ES-I3 (cell line): ENCODE data around the gene IRF2.

Experiments
- H3K36me3 ChIP-seq: 2 replicates; pipeline ENCODE4 v1.6.1; 2013; ENCODE audit warnings: mild to moderate bottlenecking, low read length, control low read depth, moderate library complexity; ENCODE audit not compliant: insufficient read depth
- H3K4me1 ChIP-seq: 2 replicates; pipeline ENCODE4 v1.6.1; 2013; ENCODE audit warnings: mild to moderate bottlenecking, control low read depth, low read length; ENCODE audit not compliant: insufficient read depth
- H3K9ac ChIP-seq: 2 replicates; pipeline ENCODE4 v1.6.1; 2013; ENCODE audit warnings: low read depth, mild to moderate bottlenecking, low read length, moderate library complexity
- H3K9me3 ChIP-seq: 2 replicates; pipeline ENCODE4 v1.6.1; 2013; ENCODE audit warnings: mild to moderate bottlenecking, low read length, moderate library complexity; ENCODE audit not compliant: control insufficient read depth, insufficient read depth

The IRF2 gene

GRCh38 chr4:184464759-184465454 lies 9.4 kb downstream of the IRF2 start:
- no peaks in the 10 kb centered on the region for H3K9me3 ChIP-seq
- peaks cover 10% of the 10 kb centered on the region for H3K4me1 ChIP-seq
- no peaks in the 10 kb centered on the region for H3K36me3 ChIP-seq
- no peak overlapping the region for H3K9ac ChIP-seq

DNA sequence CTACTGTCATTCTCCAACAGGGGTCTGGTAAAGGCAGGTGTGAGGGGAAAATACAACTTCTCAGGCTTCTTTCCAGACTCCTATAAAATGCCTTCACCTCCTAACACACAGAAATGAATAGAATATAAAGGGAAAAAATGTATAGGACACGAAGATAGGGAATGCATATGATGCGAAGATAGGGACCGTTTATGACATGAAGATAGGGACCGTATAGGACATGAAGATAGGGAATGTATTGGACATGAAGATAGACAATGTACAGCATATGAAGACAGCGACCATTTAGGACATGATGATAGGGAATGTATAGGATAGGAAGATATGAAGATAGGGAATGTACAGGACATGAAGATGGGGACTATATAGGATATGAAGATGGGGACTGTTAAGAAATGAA lies 10.5 kb downstream of the IRF2 start:
- Histone ChIP-seq H3K9me3 (no peaks in the 10 kb centered on the region), H3K9ac (no peak overlapping the region), H3K36me3 (no peaks in the 10 kb centered on the region), H3K4me1 (peaks cover 10% of the 10 kb centered on the region)

GRCh38 chr4:184463158-184463557 lies 11.2 kb downstream of the IRF2 start:
- H3K9ac ChIP-seq = no peak overlapping the region
- peaks cover 10% of the 10 kb centered on the region for H3K4me1 ChIP-seq
- H3K36me3 ChIP-seq = no peaks in the 10 kb centered on the region
- H3K9me3 ChIP-seq = no peaks in the 10 kb centered on the region

DNA sequence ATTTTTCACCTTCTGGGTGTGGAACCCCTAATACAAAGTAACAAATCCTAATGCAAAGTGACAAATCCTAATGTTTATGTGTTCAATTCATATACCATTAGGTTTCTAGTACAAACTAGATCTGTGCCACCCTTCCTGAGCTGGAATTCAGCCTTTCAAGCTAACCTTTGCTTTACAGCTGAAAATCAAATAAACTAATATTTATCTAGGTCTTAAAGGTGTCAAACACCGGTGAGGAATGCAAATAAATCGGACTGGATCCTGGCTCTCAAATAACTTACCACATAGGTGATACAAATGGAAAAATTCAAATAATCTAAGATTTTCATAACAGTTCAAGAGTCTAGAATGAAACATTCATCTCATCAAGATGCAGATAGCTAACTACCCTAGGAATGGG lies 11.6 kb downstream of the IRF2 start:
- no peaks in the 10 kb centered on the region for H3K36me3 ChIP-seq
- peaks cover 10% of the 10 kb centered on the region for H3K4me1 ChIP-seq
- H3K9ac ChIP-seq = no peak overlapping the region
- H3K9me3 ChIP-seq = no peaks in the 10 kb centered on the region

DNA sequence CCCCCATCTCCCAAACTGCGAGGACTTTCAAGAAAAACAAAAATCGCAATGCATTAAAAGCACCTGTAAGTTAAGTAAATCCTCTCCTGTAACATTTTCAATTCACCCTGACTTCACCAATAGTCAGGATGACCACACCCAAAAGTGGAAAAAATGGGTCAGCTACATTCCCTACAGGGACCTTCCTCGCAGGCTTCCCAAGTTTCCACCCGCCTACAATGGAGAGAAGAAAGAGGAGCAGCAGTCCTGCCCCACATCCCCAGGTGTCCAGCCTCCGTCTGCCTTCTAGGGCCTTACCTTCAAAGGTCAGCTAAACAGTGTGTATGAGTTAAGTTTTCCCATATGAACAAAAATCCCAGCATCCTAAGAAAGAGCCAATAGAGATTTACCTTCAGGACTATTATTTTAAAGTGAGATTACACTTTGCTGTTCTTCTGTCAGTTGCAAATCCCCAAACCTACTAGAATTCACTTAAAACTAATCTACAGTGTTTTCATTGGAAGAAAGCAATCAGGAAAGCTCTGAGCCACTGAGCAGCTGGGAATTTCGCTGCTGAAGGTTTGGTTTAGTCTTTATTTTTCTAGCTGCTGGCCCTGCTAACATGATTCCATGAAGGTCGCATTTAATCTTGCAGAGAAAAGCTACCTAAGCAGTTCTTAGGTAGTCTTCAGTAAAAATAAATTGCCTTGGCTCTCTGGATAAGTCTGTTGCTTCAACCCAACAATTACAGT lies 12.5 kb downstream of the IRF2 start:
- Histone ChIP-seq H3K4me1 (peaks cover 10% of the 10 kb centered on the region), H3K36me3 (no peaks in the 10 kb centered on the region), H3K9me3 (no peaks in the 10 kb centered on the region), H3K9ac (no peak overlapping the region)

- peaks cover 10% of the 10 kb centered on the region for H3K4me1 ChIP-seq
Measured at GRCh38 chr4:184460499-184461285, 13.7 kb downstream of the IRF2 start.

GRCh38 chr4:184459413-184459812 lies 14.9 kb downstream of the IRF2 start:
- Histone ChIP-seq H3K9me3 (no peaks in the 10 kb centered on the region), H3K36me3 (no peaks in the 10 kb centered on the region), H3K9ac (no peak overlapping the region), H3K4me1 (peaks cover 15% of the 10 kb centered on the region)

More at GRCh38 chr4:184460499-184461285, 13.7 kb downstream of the IRF2 start:
- H3K9me3 ChIP-seq = no peaks in the 10 kb centered on the region
- H3K9ac ChIP-seq = no peak overlapping the region
- H3K36me3 ChIP-seq = no peaks in the 10 kb centered on the region

- Histone ChIP-seq H3K9ac (no peak overlapping the region), H3K9me3 (no peaks in the 10 kb centered on the region), H3K4me1 (peaks cover 28% of the 10 kb centered on the region), H3K36me3 (no peaks in the 10 kb centered on the region)
Measured at GRCh38 chr4:184457535-184458249, 16.7 kb downstream of the IRF2 start.

GRCh38 chr4:184456337-184456736 lies 18.0 kb downstream of the IRF2 start:
- no peak overlapping the region for H3K9ac ChIP-seq
- H3K36me3 ChIP-seq = no peaks in the 10 kb centered on the region
- peaks cover 20% of the 10 kb centered on the region for H3K4me1 ChIP-seq
- no peaks in the 10 kb centered on the region for H3K9me3 ChIP-seq

GRCh38 chr4:184455299-184455698 lies 19.1 kb downstream of the IRF2 start:
- peaks cover 23% of the 10 kb centered on the region for H3K4me1 ChIP-seq
- H3K9me3 ChIP-seq = no peaks in the 10 kb centered on the region
- H3K36me3 ChIP-seq = no peaks in the 10 kb centered on the region
- no peak overlapping the region for H3K9ac ChIP-seq

DNA sequence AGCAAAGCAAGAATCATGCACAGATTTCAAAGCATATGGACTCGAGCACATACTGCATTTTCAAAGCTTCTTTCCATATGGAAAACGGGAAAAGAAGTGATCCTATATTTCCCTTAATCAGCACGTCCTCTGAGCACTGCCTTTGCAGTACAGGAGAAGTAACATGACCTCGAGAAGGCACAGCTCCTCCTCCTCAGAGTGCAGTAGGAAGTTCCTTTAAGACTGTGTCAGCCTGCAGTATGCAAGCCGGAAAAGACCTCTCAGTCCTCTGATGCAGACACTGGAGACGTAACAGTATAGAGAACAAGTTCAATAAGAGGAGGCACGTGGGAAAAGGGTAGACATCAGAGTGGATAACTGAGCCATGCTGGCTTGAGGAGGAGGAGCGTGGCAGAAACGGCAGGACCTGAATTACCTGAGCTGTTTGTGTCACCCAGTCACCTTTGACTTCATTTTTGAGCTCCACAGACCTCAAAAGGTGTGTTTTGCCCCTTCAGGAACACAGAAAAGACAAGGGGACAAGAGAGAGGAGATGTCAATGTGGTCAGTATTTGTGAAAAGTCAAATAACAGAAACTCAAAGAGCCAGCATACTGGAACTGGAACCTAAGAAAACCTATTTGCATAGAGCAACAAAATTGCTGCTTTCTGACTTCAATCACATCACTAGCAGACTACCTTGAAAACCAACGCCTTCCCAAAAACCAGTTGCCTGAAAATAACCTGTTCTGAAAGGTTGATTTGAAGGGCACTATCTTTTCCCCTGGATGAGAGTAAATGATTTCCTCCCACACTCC lies 20.8 kb downstream of the IRF2 start:
- Histone ChIP-seq H3K9me3 (no peaks in the 10 kb centered on the region), H3K4me1 (peaks cover 28% of the 10 kb centered on the region), H3K36me3 (no peaks in the 10 kb centered on the region), H3K9ac (no peak overlapping the region)

DNA sequence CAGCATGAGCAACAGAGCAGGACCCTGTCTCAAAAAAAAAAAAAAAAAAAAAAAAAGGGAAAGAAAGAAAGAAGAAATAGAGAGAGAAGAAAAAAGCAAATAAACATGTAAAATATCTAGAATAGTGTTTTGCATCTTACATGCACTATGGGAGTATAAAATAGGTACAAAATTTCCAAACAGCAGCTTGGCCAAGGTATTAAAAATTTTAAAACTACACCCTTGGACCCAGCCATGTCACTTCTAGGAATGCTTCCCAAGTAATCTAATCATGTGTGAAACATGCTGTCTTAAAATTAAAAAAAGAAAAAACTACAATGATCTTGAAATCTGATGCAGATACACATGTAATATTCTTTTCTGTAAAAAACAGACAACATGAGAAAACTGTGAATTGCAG lies 21.6 kb downstream of the IRF2 start:
- Histone ChIP-seq H3K9ac (no peak overlapping the region), H3K9me3 (no peaks in the 10 kb centered on the region), H3K4me1 (peaks cover 36% of the 10 kb centered on the region), H3K36me3 (no peaks in the 10 kb centered on the region)

DNA sequence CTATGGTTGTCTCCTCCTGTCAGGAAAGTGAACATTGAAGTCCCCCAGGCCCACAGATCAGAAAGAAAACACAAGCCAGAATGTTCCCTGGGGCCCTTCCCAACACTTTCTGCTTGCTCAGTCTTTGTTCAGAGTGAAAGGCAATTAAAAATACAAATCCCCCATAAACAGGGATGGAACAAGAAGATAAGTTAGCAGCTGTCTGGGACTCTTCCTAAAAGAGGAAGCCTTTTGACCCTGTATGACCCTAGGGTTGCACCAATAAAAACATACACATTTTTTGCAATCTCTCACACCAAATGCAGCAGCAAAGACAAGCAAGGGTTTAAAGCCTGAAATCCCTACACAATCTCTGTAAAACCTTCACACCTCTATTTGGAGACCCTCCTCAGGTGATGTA lies 22.6 kb downstream of the IRF2 start:
- Histone ChIP-seq H3K4me1 (peaks cover 44% of the 10 kb centered on the region), H3K9me3 (no peaks in the 10 kb centered on the region), H3K9ac (no peak overlapping the region), H3K36me3 (no peaks in the 10 kb centered on the region)
